GM21381 (cell line): ENCODE results near the gene FCHSD1.
"Not testable (repeated sequence)": the region's sequence is repeated elsewhere in the genome, so short reads cannot be mapped to it uniquely, and the experiment has no call there.

ENCODE experiments used
- ATAC-seq: cut with Tn5 transposase; IDR thresholded peaks from one replicate; pipeline ENCODE4 v1.9.1; 2021; ENCODE audit warnings: mild to moderate bottlenecking, moderate library complexity; ENCODE audit not compliant: unreplicated experiment

The FCHSD1 gene

DNA sequence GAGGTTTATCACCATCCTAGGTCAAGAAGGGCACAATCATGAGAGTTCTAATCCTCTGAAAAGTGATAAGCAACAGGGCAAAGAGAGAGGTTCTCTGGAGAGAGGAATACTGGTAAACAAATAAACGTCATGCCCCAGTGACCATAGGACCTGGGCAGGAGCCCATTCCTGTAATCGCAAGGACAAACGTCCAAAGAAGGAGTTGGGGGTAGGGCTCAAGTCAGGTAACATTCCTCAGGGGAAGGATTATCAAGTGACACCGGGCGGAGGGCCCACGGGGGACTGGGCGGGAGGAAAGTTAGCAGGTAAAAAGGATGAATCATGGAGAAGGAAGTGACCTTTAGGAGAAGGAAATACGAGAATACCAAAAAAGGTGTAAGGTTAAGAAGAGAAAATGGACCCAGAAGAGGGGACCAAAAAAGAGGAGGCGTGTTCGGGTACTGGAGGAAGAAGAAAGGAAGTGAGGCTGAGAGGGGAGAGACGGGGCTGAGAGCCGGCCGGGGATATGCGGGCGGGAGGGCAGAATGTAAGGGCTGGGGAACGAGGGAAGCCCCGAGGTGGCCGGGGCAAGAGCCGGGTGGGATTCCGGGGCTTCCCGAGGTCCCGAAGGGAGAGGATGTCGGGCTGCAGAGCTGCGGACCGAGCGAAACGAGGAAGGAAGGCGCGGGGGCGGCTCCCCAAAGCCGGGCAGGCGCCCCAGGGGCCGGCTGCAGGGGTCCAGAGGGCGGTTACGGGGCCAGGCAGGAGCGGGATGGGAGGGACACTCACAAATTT lies 33.0 kb downstream of the FCHSD1 start:
- peak; percentile 17 for ATAC-seq

DNA sequence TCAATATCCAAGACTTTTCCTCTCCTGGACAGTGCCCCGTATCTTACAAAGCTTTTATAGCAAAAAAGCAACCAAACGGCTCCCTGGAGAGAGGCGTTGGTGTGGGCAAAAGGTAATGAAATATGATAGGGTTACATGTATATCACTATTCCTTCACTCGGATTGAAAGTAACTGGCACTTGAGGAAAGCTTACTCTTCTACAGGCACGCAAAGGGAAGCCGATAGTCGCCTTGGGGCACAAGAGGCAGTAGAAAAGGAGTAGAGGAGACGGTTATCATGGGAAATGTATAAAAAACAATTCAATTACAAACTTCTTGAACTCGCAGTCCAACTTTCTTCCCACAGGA lies 33.6 kb downstream of the FCHSD1 start:
- no peak for ATAC-seq

DNA sequence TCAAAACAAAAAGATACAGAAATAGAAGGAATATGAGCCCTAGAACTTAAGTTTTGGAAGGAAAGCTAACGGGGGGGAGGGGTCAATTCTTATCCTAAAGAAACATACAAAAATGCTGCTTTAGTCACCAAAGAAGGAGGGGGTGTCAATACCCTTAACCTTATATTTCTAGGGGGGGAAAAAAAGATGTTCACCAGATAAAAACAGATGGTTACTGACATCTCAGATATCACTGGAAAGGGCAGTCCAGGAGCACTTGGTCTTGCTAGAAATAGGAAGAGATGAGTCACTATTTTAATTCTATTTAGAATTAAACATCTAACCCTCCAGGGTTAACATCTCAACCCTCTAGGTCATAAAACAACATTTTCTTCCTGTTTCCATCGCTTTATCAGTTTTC lies 34.1 kb downstream of the FCHSD1 start:
- no peak for ATAC-seq

DNA sequence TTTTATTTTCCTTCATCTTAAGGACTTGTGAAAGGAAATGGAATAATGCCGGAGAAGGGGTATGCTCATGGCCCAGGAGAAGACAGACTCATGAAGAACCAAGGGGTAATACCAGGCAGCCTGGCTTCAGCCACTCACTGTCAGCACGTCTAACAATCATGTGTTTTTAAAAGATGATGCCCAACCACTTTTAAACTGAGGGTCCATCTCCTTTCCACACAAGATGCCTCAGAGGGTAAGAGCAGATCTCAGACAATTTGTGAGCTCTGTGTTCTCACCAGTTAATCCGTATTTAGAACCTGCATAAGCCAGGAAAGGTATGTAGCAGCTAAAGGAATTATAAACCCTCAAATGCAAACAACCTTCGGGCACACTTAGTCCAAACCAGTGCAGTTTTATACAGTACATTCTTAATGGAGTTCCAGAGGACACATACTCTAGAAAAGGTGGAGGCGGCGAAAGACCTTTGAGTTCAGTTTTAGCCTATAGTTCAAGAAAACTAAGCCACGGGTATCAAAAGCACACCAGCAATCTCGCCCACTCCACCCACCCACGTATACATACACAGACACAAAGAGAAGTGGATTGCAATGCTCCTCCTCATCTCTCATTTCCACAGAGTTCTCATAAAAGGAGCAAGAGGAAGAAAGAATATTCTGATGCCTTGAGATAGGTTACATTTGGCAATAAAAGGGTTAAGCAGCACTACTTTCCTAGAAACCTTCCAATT lies 35.1 kb downstream of the FCHSD1 start:
- ATAC-seq: no peak

DNA sequence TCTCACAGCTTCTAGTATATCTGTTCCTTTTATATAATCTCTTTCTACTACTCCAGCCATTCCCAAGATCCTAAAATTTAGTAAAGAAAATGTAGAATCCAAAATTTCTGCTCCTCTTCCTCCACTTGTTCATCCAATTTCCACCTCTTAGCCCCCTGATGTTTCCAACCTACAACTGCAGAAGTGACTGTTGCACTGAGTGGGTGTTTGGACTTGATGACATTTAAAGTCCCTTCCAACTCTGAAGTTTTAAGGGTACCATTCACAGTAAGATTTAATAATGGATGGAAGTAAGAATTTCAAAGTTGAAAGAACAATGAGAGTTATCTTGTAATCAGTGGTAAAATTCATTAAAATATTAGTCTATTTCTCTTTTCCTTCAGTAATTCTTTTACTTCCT lies 37.9 kb downstream of the FCHSD1 start:
- ATAC-seq: no peak

DNA sequence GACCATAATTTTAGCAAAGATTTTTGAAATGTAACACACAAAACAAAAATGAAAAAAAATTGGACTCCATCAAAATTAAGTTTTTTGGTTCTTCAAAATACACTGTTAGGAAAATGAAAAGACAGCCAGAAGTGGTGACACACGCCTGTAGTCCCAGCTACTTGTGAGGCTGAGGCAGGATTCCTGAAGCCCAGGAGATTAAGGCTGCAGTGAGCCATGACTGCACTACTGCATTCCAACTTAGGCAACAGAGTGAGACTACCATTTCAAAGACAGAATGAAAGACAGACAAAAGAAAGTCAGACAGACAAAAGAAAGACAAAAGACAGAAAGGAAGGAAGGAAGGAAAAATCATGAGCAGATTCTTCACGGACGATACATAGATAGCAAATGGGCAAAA lies 39.9 kb downstream of the FCHSD1 start:
- no peak for ATAC-seq

DNA sequence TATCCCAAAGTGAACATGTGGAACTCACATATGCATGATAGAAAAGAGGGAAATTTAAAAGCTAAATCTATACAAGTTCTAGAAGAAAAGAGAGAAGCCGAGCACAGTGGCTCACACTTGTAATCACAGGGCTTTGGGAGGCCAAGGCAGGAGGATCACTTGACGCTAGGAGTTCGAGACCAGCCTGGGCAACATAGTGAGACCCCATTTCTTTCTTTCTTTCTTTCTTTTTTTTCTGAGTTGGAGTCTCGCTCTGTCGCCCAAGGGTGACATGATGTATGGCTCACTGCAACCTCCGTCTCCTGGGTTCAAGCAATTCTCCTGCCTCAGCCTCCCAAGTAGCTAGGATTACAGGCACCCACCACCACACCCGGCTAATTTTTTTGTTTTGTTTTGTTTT lies 41.3 kb downstream of the FCHSD1 start:
- not testable (repeated sequence) for ATAC-seq

DNA sequence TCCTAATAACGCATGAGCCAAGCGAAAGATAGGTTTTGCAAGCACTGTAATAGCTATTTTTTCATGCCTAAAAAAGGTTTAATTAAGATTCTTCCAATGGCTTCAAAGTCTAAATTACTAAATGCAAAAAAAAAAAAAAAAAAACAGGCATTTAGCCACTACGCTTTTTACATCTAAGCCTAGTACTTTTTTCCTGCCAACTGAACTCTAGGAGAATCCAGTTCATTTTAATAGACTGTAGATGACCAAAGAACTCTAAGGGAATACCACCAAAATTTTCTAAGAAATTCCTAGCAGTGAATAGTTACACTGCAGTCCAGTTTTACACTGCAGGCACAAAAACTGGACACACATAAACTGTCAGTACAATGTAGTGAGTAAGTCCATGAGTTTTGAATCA lies 42.2 kb downstream of the FCHSD1 start:
- ATAC-seq: no peak

DNA sequence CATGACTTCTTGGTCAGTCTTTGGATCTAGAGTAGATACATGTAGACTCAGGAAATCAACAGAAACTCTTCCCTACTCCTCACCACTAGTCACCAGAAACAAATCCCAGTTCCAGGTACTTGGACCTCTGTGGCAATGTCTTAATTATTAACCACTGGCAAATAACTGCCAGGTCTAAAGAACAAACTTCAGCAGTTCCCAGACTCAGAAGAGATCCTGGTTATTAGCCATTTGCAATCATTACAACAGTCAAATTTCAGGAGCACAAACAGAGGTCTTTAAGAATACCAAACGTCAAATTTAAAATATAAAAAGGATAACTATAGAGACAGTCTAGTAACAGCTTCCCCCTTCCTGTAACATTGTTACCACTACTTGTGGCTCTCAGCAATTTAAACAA lies 42.7 kb downstream of the FCHSD1 start:
- ATAC-seq: no peak

DNA sequence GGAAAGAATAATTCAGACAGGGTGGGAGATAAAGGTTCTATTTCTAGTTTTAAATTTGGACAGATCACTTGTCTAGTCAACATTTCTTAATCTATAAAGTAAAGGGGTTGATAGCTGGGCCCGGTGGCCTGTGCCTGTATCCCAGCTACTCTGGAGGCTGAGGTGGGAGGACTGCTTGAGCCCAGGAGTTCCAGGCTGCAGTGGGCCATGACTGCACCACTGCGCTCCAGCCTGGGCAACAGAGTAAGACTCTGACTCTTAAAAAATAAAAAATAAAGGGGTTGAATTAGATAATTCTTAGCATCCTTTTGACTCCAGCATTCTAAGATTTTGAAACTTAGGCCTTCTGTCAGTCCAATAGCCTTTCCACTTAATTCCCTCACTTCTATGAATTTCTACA lies 43.2 kb downstream of the FCHSD1 start:
- no peak for ATAC-seq

DNA sequence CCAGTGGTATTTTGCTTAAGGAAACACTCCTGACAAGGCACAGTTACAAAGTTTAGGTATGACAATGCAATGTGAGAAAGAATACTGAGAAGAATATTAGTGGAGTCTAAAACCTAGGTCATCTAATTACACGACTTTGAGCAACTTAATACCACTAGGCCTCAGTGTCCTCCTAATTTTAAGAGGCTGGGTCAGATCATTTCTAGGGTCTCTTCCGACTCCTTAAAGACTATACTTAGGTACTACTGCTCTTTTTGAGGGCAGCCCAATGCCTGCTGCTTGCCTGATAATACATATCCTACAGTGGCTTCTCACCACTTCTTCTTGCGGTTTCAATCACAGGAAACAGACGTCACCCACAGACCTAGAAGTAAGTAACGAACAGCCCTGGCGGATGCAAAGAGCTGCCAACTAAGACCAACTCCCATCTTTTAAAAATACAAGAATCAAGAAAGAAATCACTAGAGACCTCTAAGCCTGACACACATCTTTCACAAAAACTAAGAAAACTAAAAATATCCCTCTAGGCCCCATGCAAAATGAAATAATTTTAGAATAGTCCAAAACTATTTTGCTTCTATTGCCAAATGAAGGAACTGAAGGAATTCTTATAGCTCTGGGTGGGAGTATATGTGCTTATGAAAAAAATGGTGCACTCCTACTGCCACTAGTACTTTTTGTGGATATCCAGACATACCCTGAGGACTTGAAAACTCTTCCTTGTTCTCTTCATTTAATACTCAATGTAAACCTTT lies 45.5 kb downstream of the FCHSD1 start:
- peak; percentile 96 for ATAC-seq

DNA sequence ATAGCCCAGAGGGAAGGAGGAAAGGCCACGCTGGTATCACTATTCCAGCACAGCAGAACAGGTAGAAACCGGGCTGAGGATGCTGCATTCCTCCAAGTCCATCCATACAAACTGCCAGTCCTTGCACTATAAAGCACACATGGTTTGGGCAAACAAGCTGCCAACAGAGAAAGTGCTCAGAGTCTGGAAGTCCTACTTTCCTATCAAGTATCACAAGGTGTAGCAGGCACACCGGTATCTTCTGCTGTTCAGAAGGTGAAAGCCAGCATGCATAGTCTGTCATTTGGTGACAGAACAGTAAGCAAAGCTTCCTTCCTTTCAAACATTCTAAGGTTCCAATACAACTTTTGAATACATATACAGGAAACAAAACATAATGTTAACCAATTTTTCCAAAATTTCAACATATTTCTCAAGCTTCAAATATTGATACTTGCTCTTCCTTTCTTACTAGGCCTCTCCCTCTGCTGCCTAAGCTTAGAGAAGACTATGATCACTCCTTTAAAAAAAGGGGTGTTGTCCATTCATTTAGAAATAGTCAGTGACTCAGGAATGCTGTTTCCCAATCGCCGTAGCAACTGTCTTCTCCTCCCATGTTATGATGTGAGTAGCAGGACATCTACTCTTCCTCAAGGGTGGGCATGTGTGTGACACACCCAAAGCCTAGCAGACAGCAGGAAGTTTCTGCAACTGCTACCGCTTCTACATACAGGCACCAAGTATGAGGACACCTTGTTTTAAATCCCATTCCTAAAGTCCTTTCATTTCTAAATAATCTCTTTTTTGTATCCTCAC lies 47.1 kb downstream of the FCHSD1 start:
- ATAC-seq: no peak

DNA sequence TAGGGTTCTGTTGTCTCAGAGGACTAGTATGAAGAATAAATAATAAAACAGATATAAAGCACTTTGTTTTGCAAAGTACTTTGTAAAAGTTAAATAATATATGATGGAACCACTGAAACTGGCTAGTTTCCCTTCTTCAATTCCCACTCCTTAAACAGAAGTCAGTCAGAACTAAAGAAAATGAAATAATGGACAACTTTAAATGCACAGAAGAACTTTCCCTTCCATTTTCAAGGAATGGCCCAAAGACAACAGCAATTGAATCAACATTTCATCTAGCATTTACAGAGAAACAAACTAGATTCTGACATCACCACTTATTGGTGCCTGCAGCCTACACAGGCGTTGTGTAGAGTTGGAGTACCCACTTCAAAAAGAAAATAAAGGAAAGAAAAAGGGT lies 48.6 kb downstream of the FCHSD1 start:
- ATAC-seq: no peak

DNA sequence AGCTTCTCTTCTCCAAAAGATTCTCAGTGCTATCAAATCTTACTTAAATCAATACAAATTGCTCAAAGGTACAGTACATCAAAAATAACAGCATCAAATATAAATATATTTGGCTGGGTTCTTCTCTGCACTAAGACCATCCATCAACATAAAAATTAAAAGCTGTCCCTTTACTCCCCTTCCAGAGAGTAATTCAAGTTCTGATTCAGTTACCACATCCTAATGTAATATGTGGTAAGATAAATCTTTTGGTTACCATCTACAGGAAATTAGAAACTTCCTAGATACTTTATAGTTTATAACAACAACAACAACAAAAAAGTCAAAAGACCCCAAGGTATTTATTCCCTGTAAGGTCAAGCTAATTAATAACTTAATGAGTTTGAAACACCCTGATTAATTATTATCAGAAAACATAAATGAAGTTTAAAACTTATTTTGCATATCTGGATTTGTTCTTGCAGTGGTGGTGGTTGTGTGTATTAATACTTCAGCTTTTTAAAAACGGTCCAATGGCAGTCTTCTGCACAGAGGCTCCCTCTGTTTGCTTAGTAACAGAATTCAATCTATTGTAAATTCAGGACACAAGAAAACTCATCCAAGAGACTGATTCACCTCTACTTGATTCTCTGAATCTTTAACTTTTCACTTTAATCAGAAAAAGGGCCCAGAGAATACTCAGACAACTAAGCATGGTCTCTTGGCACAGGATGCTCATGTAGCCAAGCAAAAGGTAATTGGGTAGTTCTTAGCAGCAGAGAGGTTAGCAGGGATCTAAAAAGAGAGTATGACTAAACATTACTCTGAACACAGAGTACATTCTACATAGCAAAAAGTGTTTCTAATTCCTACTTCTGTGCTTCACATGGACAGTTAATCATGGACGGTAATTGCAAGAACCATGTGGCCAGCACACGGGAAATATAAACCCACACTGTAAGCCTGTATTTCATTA lies 52.5 kb downstream of the FCHSD1 start:
- no peak for ATAC-seq

DNA sequence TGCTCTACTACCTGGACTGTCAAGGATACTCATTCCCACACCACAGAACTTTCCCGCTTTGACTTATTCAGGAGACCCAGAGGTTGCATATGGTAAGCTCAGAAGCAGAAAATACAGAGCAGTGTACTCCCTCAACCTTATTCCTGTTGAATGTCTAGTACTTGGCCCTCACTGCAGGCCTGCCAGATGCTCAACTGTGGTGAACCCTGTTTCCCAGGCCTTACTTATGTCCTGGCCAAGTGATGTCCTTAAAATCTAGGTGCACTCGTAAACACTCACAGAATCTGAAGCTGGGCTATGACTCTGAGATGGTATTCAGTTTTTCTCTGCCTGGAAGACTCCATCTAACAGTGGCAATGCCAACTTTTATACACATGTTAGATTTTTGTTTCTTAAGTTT lies 53.4 kb downstream of the FCHSD1 start:
- ATAC-seq: no peak

DNA sequence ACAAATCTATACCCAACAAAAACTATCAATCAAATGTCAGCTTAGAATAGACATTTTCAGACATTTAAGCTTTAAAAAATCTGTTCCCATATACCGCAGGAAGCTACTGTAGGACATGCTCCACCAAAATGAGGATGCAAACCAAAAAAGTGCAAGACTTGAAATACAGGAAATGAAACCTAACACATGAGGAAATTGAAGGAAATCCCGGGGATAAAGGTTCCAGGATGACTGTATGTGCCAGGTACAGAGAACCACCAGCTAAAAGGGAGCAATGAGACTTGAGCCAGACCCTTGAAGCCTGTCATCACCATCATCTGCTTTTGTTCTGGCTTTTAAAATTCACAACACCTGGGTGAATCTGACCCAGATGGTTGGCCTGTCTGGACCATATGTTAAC lies 53.8 kb downstream of the FCHSD1 start:
- ATAC-seq: no peak

DNA sequence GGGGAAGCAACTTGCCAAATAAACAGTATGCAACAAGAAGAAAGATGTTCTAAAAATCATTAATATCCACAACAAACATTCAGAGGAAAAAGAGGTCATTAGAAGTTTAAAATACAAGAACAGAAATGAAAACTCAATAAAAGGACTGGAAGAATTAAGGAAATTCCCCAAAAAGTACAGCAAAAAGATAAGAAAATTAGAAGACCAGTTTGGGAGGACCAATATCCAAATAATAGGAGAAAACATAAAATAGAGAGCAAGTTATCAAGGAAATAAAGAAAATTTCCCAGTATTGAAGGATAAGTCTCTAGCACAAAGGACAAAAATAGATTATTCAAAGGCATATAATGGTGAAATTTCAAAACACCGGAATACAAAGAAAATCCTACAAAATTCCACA lies 54.4 kb downstream of the FCHSD1 start:
- no peak for ATAC-seq

DNA sequence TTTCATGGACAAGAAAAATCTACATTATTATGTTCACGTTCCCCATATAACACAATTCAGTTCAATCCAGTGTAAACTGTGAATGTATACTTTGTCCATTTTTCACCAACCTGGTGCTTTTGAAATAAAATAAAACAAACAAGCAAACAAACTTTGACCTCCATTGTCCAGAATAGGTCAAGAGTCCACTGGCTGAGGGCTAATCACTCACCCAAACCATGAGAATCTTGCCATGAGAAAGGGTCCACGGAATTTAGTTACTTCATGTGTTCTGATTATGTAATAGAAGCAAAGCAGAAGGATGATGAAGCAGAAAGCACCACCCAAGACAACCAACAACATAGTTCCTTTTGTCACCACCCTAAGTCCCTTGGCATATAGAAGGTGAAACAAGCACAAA lies 61.1 kb downstream of the FCHSD1 start:
- ATAC-seq: no peak
